Measurements from ENCODE around the gene SLC1A5.

Gene SLC1A5

DNA sequence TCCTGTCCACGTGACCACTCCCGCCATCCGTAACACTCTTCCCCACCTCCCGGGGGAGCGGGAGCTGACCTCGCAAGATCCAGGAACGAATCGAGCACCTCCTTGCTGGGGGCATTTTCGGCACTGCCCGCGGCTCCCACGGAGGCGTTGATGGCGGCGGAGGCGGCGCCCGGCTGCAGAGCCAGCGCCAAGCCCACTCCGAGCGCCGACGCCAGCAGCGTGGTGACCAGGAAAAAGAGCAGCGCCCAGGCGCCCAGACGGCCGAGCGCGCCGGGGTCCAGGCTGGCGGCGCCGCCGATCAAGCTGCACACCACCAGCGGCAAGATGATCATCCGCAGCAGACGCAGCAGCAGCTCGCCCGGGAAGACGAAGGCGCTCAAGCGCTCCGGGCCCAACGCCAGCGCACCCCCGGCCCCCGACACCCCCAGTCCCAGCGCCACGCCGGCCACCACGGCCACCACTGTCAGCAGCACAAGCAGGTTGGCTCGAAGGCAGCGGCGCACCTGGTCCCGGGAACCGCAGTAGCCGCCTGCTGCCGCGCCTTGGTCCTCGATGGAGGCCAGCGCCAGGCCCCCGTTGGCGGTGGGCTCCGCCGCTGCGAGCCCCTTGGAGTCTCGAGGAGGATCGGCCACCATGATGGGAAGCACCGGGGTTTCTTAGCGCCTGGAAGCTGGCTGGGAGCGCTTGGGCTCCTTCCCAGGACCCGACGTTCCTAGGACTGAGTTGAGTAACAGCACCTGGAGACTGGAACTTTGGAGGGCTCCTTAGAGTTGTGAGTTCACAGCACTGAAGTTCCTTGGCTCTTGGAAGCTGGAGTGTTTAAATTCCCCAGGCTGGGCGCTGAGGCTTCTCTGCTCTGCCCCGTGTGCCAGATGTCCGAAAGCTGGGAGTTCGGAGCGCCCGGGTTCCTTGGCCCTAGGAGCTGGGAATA lies 798 bp downstream of the SLC1A5 start (continued):
- TF ChIP-seq ZSCAN30 (tag by site-specific recombination; IDR thresholded peaks at IDR 0.05), result 0 out of 2 replicates have a peak, but pooled peaks have one; percentile 59
- no peak for TF ChIP-seq SALL2 (tag by site-specific recombination; IDR thresholded peaks at IDR 0.05; ENCODE audit: borderline replicate concordance)
- TF ChIP-seq ZBTB1 (tag by site-specific recombination; IDR thresholded peaks at IDR 0.05), result no peak
- TF ChIP-seq ZNF692 (tag by site-specific recombination; IDR thresholded peaks at IDR 0.05), result peak; percentile 56; the same call in 1 of the 2 replicates
- TF ChIP-seq GFI1B (tag by site-specific recombination; IDR thresholded peaks at IDR 0.05), result no peak
- TF ChIP-seq ZNF24 (tag by site-specific recombination; IDR thresholded peaks at IDR 0.05), result 0 out of 2 replicates have a peak, but pooled peaks have one; percentile 19
- TF ChIP-seq, protein P1, sequence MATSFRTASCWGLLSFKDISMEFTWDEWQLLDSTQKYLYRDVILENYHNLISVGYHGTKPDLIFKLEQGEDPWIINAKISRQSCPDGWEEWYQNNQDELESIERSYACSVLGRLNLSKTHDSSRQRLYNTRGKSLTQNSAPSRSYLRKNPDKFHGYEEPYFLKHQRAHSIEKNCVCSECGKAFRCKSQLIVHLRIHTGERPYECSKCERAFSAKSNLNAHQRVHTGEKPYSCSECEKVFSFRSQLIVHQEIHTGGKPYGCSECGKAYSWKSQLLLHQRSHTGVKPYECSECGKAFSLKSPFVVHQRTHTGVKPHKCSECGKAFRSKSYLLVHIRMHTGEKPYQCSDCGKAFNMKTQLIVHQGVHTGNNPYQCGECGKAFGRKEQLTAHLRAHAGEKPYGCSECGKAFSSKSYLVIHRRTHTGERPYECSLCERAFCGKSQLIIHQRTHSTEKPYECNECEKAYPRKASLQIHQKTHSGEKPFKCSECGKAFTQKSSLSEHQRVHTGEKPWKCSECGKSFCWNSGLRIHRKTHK (tag by site-specific recombination; IDR thresholded peaks at IDR 0.05), result no peak
- no peak for TF ChIP-seq ZNF2 (tag by site-specific recombination; IDR thresholded peaks at IDR 0.05)
- no peak for TF ChIP-seq ZNF558 (tag by site-specific recombination; IDR thresholded peaks at IDR 0.05)
- TF ChIP-seq ZNF670 (tag by site-specific recombination; IDR thresholded peaks at IDR 0.05; ENCODE audit: low read depth), result no peak
- TF ChIP-seq ZNF324 (tag by site-specific recombination; IDR thresholded peaks at IDR 0.05), result no peak
- peak; percentile 48 for TF ChIP-seq SP3 (tag by site-specific recombination; IDR thresholded peaks at IDR 0.05)
- no peak for TF ChIP-seq ZNF391 (tag by site-specific recombination; IDR thresholded peaks at IDR 0.05; ENCODE audit: borderline replicate concordance, low read depth)
- TF ChIP-seq ZNF488 (tag by site-specific recombination; IDR thresholded peaks at IDR 0.05), result no peak
- TF ChIP-seq KLF7 (tag by site-specific recombination; IDR thresholded peaks at IDR 0.05; ENCODE audit: borderline replicate concordance), result no peak
- TF ChIP-seq ZSCAN16 (tag by site-specific recombination; IDR thresholded peaks at IDR 0.05), result no peak
- peak; percentile 92 for TF ChIP-seq GLIS2 (tag by site-specific recombination; IDR thresholded peaks at IDR 0.05)
- peak; percentile 13; the same call in 1 of the 2 replicates for TF ChIP-seq ZNF394 (tag by site-specific recombination; IDR thresholded peaks at IDR 0.05; ENCODE audit: borderline replicate concordance)
- TF ChIP-seq ZNF449 (tag by site-specific recombination; IDR thresholded peaks at IDR 0.05), result no peak; the same call in none of the 2 replicates
- TF ChIP-seq ZNF768 (tag by site-specific recombination; IDR thresholded peaks at IDR 0.05), result no peak
- TF ChIP-seq FEZF1 (tag by site-specific recombination; IDR thresholded peaks at IDR 0.05), result peak; percentile 85
- TF ChIP-seq ZNF596 (tag by site-specific recombination; IDR thresholded peaks at IDR 0.05), result no peak
- no peak for TF ChIP-seq ZNF16 (tag by site-specific recombination; IDR thresholded peaks at IDR 0.05; ENCODE audit: low read depth)
- peak; percentile 73 for TF ChIP-seq ZNF398 (tag by site-specific recombination; IDR thresholded peaks at IDR 0.05)
- TF ChIP-seq ZSCAN23 (tag by site-specific recombination; IDR thresholded peaks at IDR 0.05), result no peak
- no peak for TF ChIP-seq ZNF791 (tag by site-specific recombination; IDR thresholded peaks at IDR 0.05)
- no peak for TF ChIP-seq ZNF629 (tag by site-specific recombination; IDR thresholded peaks at IDR 0.05)
- no peak for TF ChIP-seq ZNF639 (tag by site-specific recombination; IDR thresholded peaks at IDR 0.05)
- no peak for TF ChIP-seq ZNF561 (tag by site-specific recombination; IDR thresholded peaks at IDR 0.05; ENCODE audit: borderline replicate concordance)
- no peak for TF ChIP-seq ZNF501 (tag by site-specific recombination; IDR thresholded peaks at IDR 0.05)
- TF ChIP-seq TRIM28 (IDR thresholded peaks at IDR 0.05; ENCODE audit: borderline replicate concordance, low read length), result no peak
- TF ChIP-seq ZNF76 (tag by site-specific recombination; IDR thresholded peaks at IDR 0.05; ENCODE audit: borderline replicate concordance, low read depth), result no peak

Data from HEK293 (cell line).